SK-N-SH (cell line): Measurements from ENCODE around the gene TMEM131.

ENCODE experiments used
- EP300 ChIP-seq, 2 experiments: IDR thresholded peaks; 2 replicates each; pipeline versions ENCODE4 v1.4.0 to v1.6.1; 2012; ENCODE audit warnings: borderline replicate concordance in 1 of 2, low read depth in 1 of 2, low read length in 1 of 2
- EZH2phosphoT487 ChIP-seq: fragments of 200-600 bp; sonication (generic); IDR thresholded peaks from 2 replicates; pipeline ENCODE4 v1.6.1; 2017; ENCODE audit warnings: low read depth, mixed run types, mild to moderate bottlenecking, antibody characterized with exemption, moderate library complexity, borderline replicate concordance
- JUND ChIP-seq: IDR thresholded peaks from 2 replicates; pipeline ENCODE4 v1.4.0; 2012
- MXI1 ChIP-seq: IDR thresholded peaks from 2 replicates; pipeline ENCODE4 v1.6.1; 2012; ENCODE audit warnings: mild to moderate bottlenecking, low read depth, low read length, improper control_type of control experiment
- POLR2AphosphoS5 ChIP-seq: IDR thresholded peaks from 2 replicates; pipeline ENCODE4 v1.6.1; 2012; ENCODE audit warnings: low read depth, low read length
- RAD21 ChIP-seq: IDR thresholded peaks from 2 replicates; pipeline ENCODE4 v1.6.1; 2012; ENCODE audit warnings: mild to moderate bottlenecking, low read length
- TAF1 ChIP-seq: IDR thresholded peaks from 2 replicates; pipeline ENCODE4 v1.6.1; 2012; ENCODE audit warnings: low read depth, mild to moderate bottlenecking, low read length, moderate library complexity, borderline replicate concordance
- TF ChIP-seq, protein P1 (sequence below): fragments of 200-600 bp; sonication (generic); IDR thresholded peaks from 2 replicates; pipeline ENCODE4 v1.6.1; 2017; ENCODE audit warnings: antibody characterized with exemption, mild to moderate bottlenecking, moderate library complexity
- TF ChIP-seq, protein P2 (sequence below): IDR thresholded peaks from 2 replicates; pipeline ENCODE4 v1.4.0; 2012; ENCODE audit warnings: low read depth, borderline replicate concordance

DNA sequence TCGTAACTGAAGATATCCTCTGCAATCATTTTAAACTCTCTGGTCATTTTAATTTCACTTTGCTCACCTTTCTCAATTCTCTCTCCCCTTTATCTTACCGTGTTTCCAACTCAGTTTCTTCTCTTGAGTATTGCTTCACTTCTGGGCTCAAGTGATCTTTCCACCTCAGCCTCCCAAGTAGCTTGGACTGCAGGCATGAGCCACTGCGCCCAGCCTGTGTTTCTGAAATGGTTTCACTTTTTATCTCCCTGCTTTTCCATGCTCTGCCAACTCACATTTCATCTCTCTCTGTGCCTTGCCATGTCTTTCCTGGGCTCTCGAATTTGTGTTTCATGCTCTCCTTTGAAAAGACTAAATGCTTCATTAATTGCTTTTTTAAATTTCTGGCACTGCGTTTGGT, 30.5 kb upstream of the TMEM131 start:
- TF ChIP-seq RAD21 (no peak), EP300 (IDR thresholded peaks at IDR 0.05; ENCODE audit: borderline replicate concordance in 1 of 2, low read depth in 1 of 2, low read length in 1 of 2) (no peak), EZH2phosphoT487 (no peak), MXI1 (no peak), POLR2AphosphoS5 (no peak), TAF1 (no peak), JUND (no peak)
- TF ChIP-seq, protein P1, sequence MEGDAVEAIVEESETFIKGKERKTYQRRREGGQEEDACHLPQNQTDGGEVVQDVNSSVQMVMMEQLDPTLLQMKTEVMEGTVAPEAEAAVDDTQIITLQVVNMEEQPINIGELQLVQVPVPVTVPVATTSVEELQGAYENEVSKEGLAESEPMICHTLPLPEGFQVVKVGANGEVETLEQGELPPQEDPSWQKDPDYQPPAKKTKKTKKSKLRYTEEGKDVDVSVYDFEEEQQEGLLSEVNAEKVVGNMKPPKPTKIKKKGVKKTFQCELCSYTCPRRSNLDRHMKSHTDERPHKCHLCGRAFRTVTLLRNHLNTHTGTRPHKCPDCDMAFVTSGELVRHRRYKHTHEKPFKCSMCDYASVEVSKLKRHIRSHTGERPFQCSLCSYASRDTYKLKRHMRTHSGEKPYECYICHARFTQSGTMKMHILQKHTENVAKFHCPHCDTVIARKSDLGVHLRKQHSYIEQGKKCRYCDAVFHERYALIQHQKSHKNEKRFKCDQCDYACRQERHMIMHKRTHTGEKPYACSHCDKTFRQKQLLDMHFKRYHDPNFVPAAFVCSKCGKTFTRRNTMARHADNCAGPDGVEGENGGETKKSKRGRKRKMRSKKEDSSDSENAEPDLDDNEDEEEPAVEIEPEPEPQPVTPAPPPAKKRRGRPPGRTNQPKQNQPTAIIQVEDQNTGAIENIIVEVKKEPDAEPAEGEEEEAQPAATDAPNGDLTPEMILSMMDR = no peak
- TF ChIP-seq, protein P2, sequence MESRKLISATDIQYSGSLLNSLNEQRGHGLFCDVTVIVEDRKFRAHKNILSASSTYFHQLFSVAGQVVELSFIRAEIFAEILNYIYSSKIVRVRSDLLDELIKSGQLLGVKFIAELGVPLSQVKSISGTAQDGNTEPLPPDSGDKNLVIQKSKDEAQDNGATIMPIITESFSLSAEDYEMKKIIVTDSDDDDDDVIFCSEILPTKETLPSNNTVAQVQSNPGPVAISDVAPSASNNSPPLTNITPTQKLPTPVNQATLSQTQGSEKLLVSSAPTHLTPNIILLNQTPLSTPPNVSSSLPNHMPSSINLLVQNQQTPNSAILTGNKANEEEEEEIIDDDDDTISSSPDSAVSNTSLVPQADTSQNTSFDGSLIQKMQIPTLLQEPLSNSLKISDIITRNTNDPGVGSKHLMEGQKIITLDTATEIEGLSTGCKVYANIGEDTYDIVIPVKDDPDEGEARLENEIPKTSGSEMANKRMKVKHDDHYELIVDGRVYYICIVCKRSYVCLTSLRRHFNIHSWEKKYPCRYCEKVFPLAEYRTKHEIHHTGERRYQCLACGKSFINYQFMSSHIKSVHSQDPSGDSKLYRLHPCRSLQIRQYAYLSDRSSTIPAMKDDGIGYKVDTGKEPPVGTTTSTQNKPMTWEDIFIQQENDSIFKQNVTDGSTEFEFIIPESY = no peak
